Spleen (tissue), 7 donors: ENCODE results near the gene KLF6.

Source experiments
- CTCF ChIP-seq, 11 experiments: fragments of 200-600 bp in 7 of 11; fragments of 450-650 bp in 4 of 11; sonication (generic) in 4 of 11; IDR thresholded peaks in 8 of 11; conservative IDR thresholded peaks in 3 of 11; 1 replicate in 7 of 11; 2 replicates in 4 of 11; pipeline versions ENCODE4 v1.4.0 to v1.8.0; 2016 to 2021; ENCODE audit warnings: antibody characterized with exemption in 11 of 11, inconsistent platforms in 4 of 11, mild to moderate bottlenecking in 1 of 11
- POLR2A ChIP-seq, 3 donors: fragments of 450-650 bp; IDR thresholded peaks; one replicate each; pipeline ENCODE4 v1.5.1; 2017; ENCODE audit warnings: antibody characterized with exemption in 3 of 3, mild to moderate bottlenecking in 1 of 3
- donor health status: DM: no; HTN: no; CAD: no; lungs with moderate emphysema.
- donor health status: DM: no; HTN: no; CAD: no.
- donor health status: DM: no; HTN: no; CAD: no.

DNA sequence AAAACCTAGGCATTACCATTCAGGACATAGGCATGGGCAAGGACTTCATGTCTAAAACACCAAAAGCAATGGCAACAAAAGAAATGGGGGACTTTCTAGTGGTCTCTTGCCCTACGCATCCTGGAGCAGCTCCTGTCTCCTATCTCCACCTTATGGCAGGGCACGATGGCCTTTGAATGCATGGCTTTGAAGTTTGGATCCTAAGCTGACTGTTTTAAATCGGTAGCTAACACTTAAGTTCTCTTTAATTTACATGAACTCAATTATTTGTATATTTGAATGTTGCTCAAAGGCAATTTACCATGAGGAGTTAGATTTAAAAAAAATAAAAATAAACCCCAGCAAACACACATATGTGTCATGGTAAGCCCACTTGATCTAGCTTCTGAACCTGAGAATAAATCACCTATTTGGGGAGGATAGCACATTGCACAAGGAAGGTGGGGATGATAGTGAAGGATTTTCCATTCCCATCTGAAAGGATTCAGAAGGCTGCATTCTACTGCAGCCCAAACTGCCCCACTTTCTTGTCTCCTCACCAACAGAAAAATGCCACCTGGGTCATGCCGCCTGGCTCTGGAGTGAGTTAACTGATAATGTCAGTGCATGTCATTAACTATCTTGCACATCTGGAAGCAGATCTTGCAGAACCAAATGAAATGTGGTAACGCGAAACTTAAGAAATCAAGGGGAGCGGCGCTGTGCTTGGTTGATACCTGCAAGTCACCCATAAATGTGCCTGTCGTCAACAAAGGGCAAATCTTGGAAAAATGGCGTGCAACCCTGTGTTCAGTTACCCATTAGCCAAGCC lies 12.4 kb downstream of the KLF6 start:
- TF ChIP-seq POLR2A (IDR thresholded peaks at IDR 0.05) (no peak), CTCF (IDR thresholded peaks at IDR 0.05 in 8 of 11, conservative IDR thresholded peaks at IDR 0.05 in 3 of 11) (no peak)
